HepG2 (cell line): ENCODE data around the gene CAPZA1. TPM values are rescaled to one million over a fixed set of nuclear protein-coding genes. Genes with fewer than 3 reads are reported as not detected.

Experiments
- ATAC-seq: fragments of 200-7000 bp; cut with Tn5 transposase; 3 replicates; pipeline ENCODE4 v1.9.1; 2020; ENCODE audit warnings: mild to moderate bottlenecking, moderate library complexity
- BruUV-seq: library from RNA; stranded (reverse); fragments of 400-500 nt; replicated peaks from 2 replicates; lab custom pipeline; 2021; lab: Mats Ljungman, UMichigan
- CTCF ChIA-PET: fragments of 300-600 bp; formaldehyde crosslinking; extraction: SDS; loops from one replicate; lab custom pipeline; 2021; ENCODE audit warnings: low total read pairs, inconsistent platforms, low intra/inter-chr PET ratio; lab: Yijun Ruan, JAX
- POLR2A ChIA-PET: fragments of 350-600 bp; sonication (Branson Sonifier 250); formaldehyde crosslinking; loops from one replicate; lab custom pipeline; 2020; ENCODE audit warnings: antibody characterized with exemption, inconsistent platforms; lab: Yijun Ruan, JAX
- DNase-seq: peaks from one replicate; pipeline ENCODE4 v3.0.0-alpha.2; 2015; ENCODE audit warnings: low spot score
- FAIRE-seq: peaks from 3 replicates; lab custom pipeline; 2011; peaks lifted over from hg19 to GRCh38; lab: Jason Lieb, UNC
- H2AFZ ChIP-seq: one replicate; pipeline ENCODE4 v1.6.1; 2011; ENCODE audit warnings: low read length, inconsistent platforms
- H3K27ac ChIP-seq: fragments of 300-600 bp; 3 replicates; pipeline ENCODE4 v1.8.0; 2011; ENCODE audit warnings: mixed run types, mild to moderate bottlenecking, mixed read lengths, low read length, inconsistent platforms; ENCODE audit not compliant: insufficient read depth; ENCODE audit errors: extremely low read length
- H3K27me3 ChIP-seq, 2 experiments: fragments of 200-600 bp in 1 of 2; 2 replicates in 1 of 2; 3 replicates in 1 of 2; pipeline versions ENCODE4 v1.6.0 to v1.8.0; 2011; ENCODE audit warnings: low read length in 2 of 2, mild to moderate bottlenecking in 2 of 2, moderate library complexity in 2 of 2, inconsistent platforms in 1 of 2; ENCODE audit not compliant: insufficient read depth in 2 of 2, control insufficient read depth in 1 of 2
- H3K36me3 ChIP-seq, 2 experiments: fragments of 200-600 bp in 1 of 2; replicated peaks in 1 of 2; 2 replicates in 1 of 2; 3 replicates in 1 of 2; pipeline versions ENCODE4 v1.5.1 to v1.8.0; 2011; ENCODE audit warnings: low read length in 2 of 2, inconsistent platforms in 1 of 2; ENCODE audit not compliant: insufficient read depth in 2 of 2, control insufficient read depth in 1 of 2
- H3K4me1 ChIP-seq: 2 replicates; pipeline ENCODE4 v1.5.1; 2012; ENCODE audit warnings: low read length, inconsistent platforms; ENCODE audit not compliant: insufficient read depth
- H3K4me2 ChIP-seq: 2 replicates; pipeline ENCODE4 v1.6.0; 2011; ENCODE audit warnings: low read depth, low read length, inconsistent platforms
- H3K4me3 ChIP-seq, 3 experiments: fragments of 200-600 bp in 1 of 3; sonication (generic), shearing (Covaris generic) in 1 of 3; replicated peaks in 1 of 3; 2 replicates each; pipeline ENCODE4 v1.5.1; 2011 to 2016; ENCODE audit warnings: low read length in 3 of 3, inconsistent platforms in 2 of 3, low read depth in 2 of 3, mild to moderate bottlenecking in 2 of 3, control low read depth in 1 of 3, mixed read lengths in 1 of 3; ENCODE audit not compliant: insufficient read depth in 1 of 3
- H3K79me2 ChIP-seq: one replicate; pipeline ENCODE4 v1.6.1; 2011; ENCODE audit warnings: low read length, inconsistent platforms; ENCODE audit not compliant: insufficient read depth
- H3K9ac ChIP-seq: 2 replicates; pipeline ENCODE4 v1.6.0; 2011; ENCODE audit warnings: mild to moderate bottlenecking, low read depth, low read length, inconsistent platforms; ENCODE audit not compliant: insufficient read depth
- H3K9me3 ChIP-seq: 2 replicates; pipeline ENCODE4 v1.5.1; 2012; ENCODE audit warnings: mild to moderate bottlenecking, low read length
- H4K20me1 ChIP-seq: 2 replicates; pipeline ENCODE4 v1.6.0; 2011; ENCODE audit warnings: inconsistent platforms, mild to moderate bottlenecking, low read length, moderate library complexity; ENCODE audit not compliant: insufficient read depth
- CEBPB ChIP-seq: IDR thresholded peaks from 2 replicates; pipeline ENCODE4 v1.6.1; 2011; ENCODE audit warnings: low read depth, low read length, improper control_type of control experiment, borderline replicate concordance
- EZH2 ChIP-seq: conservative IDR thresholded peaks from 2 replicates; pipeline ENCODE4 v1.6.1; 2012; ENCODE audit warnings: mild to moderate bottlenecking, low read depth, low read length, moderate library complexity
- GPN1 ChIP-seq: sonication (generic); formaldehyde crosslinking; IDR thresholded peaks from 2 replicates; pipeline ENCODE4 v1.5.1; 2020; ENCODE audit warnings: missing genetic modification reagents, borderline replicate concordance
- HCFC1 ChIP-seq: fragments of 150-350 bp; IDR thresholded peaks from 2 replicates; pipeline ENCODE4 v1.6.1; 2014; ENCODE audit warnings: low read depth, low read length
- HES4 ChIP-seq: sonication (generic); formaldehyde crosslinking; IDR thresholded peaks from 2 replicates; pipeline ENCODE4 v1.9.0; 2021; ENCODE audit warnings: mild to moderate bottlenecking, missing genetic modification reagents, borderline replicate concordance
- SATB2 ChIP-seq: sonication (generic); formaldehyde crosslinking; IDR thresholded peaks from 2 replicates; pipeline ENCODE4 v1.5.0; 2020; ENCODE audit warnings: missing genetic modification reagents
- TFDP2 ChIP-seq: sonication (generic); formaldehyde crosslinking; IDR thresholded peaks from 2 replicates; pipeline ENCODE4 v1.4.0; 2020; ENCODE audit warnings: missing genetic modification reagents
- ZBTB44 ChIP-seq: sonication (generic); formaldehyde crosslinking; IDR thresholded peaks from 2 replicates; pipeline ENCODE4 v1.4.0; 2020; ENCODE audit warnings: missing genetic modification reagents
- ZNF383 ChIP-seq: sonication (generic); formaldehyde crosslinking; IDR thresholded peaks from 2 replicates; pipeline ENCODE4 v1.4.0; 2020; ENCODE audit warnings: missing genetic modification reagents, mild to moderate bottlenecking, borderline replicate concordance
- WGBS: methylation state at CpG from one replicate; pipeline ENCODE4 v1.1.6; 2017; ENCODE audit warnings: low lambda C conversion rate; 5-methylcytosine and 5-hydroxymethylcytosine counted together
- in situ Hi-C: cut with HindIII; loops from 2 replicates; pipeline ENCODE4 v1.10.0; 2017; ENCODE audit warnings: low pct_unique_long_range_greater_than_20kb; ENCODE audit not compliant: extremely low pct_ligation_motif_present
- intact Hi-C: fragments of 100-400 bp; cut with micrococcal nuclease; formaldehyde crosslinking; loops from one replicate; pipeline ENCODE4 v1.10.0; 2022; ENCODE audit not compliant: unreplicated experiment
- polyA plus RNA-seq, 8 experiments: library from polyadenylated mRNA; depleted of rRNA in 3 of 8; stranded (reverse) in 7 of 8; unstranded in 1 of 8; fragments of >200 nt; fragmentation: Illumina TruSeq in 4 of 8; extraction: Trizol in 4 of 8; gene quantifications; 2 replicates each; pipeline versions ENCODE4 v1.2.1 to v1.2.3, GENCODE V29; 2011 to 2016; ENCODE audit warnings: low read depth in 4 of 8, missing spikeins in 1 of 8, mixed read lengths in 1 of 8; ENCODE audit not compliant: insufficient read depth in 1 of 8
- total RNA-seq, 5 experiments: library from RNA; depleted of rRNA; stranded (reverse); fragments of >200 nt; fragmentation: Illumina TruSeq; extraction: Trizol; gene quantifications; 2 replicates each; pipeline ENCODE4 v1.2.3, GENCODE V29; 2016; ENCODE audit warnings: low read depth in 1 of 5

The CAPZA1 gene
- total and polyA plus RNA-seq, 2 of the 13 experiments (the other 11 are each of a cell fraction or from before 2014, with no cell fraction given): 67.0 to 117 TPM

GRCh38 chr1:112603541-112603940 lies 16.1 kb upstream of the CAPZA1 start:
- H3K79me2 ChIP-seq: no peaks in the 10 kb centered on the region
- H3K27me3 ChIP-seq: no peaks in the 10 kb centered on the region
- ChIA-PET CTCF (no interaction called here), POLR2A (no interaction called here)
- no TSS peak for BruUV-seq
- ATAC-seq (no peak), FAIRE-seq (no peak), DNase-seq (no peak)
- no peak overlapping the region for H3K9ac ChIP-seq
- WGBS: 91% methylated on average over 1 of the region's 1 CpG
- H3K4me1 ChIP-seq: no peaks in the 10 kb centered on the region
- intact Hi-C loops (no loop called here), in situ Hi-C loops (no loop called here)
- no peak overlapping the region for H3K4me2 ChIP-seq
- no peak overlapping the region for H2AFZ ChIP-seq
- H3K4me3 ChIP-seq: no peak overlapping the region
- no peaks in the 10 kb centered on the region for H4K20me1 ChIP-seq
- TF ChIP-seq HES4 (CRISPR knock-in tag) (no peak), TFDP2 (CRISPR knock-in tag) (no peak), CEBPB (no peak), HCFC1 (no peak), SATB2 (CRISPR knock-in tag) (no peak), EZH2 (no peak), GPN1 (CRISPR knock-in tag) (no peak), ZNF383 (CRISPR knock-in tag) (no peak), ZBTB44 (no peak)
- H3K27ac ChIP-seq: no peak overlapping the region
- H3K9me3 ChIP-seq: no peaks in the 10 kb centered on the region
- peaks cover 3 to 4% of the 10 kb centered on the region in 2 experiments for H3K36me3 ChIP-seq
